H1 (cell line): ENCODE results near the gene RPTN. TPM values are rescaled to one million over a fixed set of nuclear protein-coding genes. Genes with fewer than 3 reads are reported as not detected.

Source experiments
- CTCF ChIA-PET: fragments of 300-600 bp; sonication (Branson Sonifier 250); formaldehyde crosslinking; loops from one replicate; lab custom pipeline; 2021; ENCODE audit not compliant: partially characterized antibody; lab: Charles Lee
- POLR2A ChIA-PET: fragments of 300-600 bp; sonication (Branson Sonifier 250); formaldehyde crosslinking; loops from one replicate; lab custom pipeline; 2021; ENCODE audit warnings: inconsistent platforms; ENCODE audit not compliant: partially characterized antibody; lab: Charles Lee
- DNase-seq, 2 experiments: peaks; one replicate each; pipeline versions ENCODE4 v3.0.0 to v3.0.0-alpha.2; 2010 to 2022; ENCODE audit warnings: low spot score in 2 of 2, low read depth in 1 of 2, mixed read lengths in 1 of 2
- FAIRE-seq: peaks from 2 replicates; lab custom pipeline; 2011; peaks lifted over from hg19 to GRCh38; lab: Jason Lieb, UNC
- H2AFZ ChIP-seq: 2 replicates; pipeline ENCODE4 v1.8.1; 2012; ENCODE audit warnings: low read length, inconsistent platforms
- H2AK5ac ChIP-seq: 2 replicates; pipeline ENCODE4 v1.6.1; 2013; ENCODE audit warnings: low read depth, low read length
- H2BK120ac ChIP-seq: replicated peaks from 2 replicates; pipeline ENCODE3; 2013; ENCODE audit warnings: low read depth, low read length, inconsistent platforms
- H2BK12ac ChIP-seq: 2 replicates; pipeline ENCODE4 v1.6.1; 2013; ENCODE audit warnings: low read depth, low read length
- H2BK15ac ChIP-seq: 2 replicates; pipeline ENCODE4 v1.6.1; 2013; ENCODE audit warnings: low read length
- H2BK20ac ChIP-seq: 2 replicates; pipeline ENCODE4 v1.6.1; 2013; ENCODE audit warnings: low read length
- H2BK5ac ChIP-seq: 2 replicates; pipeline ENCODE4 v1.6.1; 2013; ENCODE audit warnings: low read depth, low read length
- H3K14ac ChIP-seq: 2 replicates; pipeline ENCODE4 v1.6.1; 2013; ENCODE audit warnings: inconsistent platforms; ENCODE audit not compliant: insufficient read length
- H3K18ac ChIP-seq: 2 replicates; pipeline ENCODE4 v1.6.1; 2013; ENCODE audit warnings: low read length; ENCODE audit errors: extremely low read depth
- H3K23ac ChIP-seq: 2 replicates; pipeline ENCODE4 v1.6.1; 2013; ENCODE audit warnings: inconsistent platforms; ENCODE audit not compliant: insufficient read length
- H3K23me2 ChIP-seq: 2 replicates; pipeline ENCODE4 v1.6.1; 2013; ENCODE audit warnings: low read depth, low read length
- H3K27ac ChIP-seq: 2 replicates; pipeline ENCODE4 v1.6.1; 2011; ENCODE audit warnings: low read depth, low read length, inconsistent platforms
- H3K27me3 ChIP-seq, 4 experiments: replicated peaks in 1 of 4; 1 replicate in 1 of 4; 2 replicates in 3 of 4; pipeline versions ENCODE4 v1.6.1 to v1.8.1; 2011 to 2013; ENCODE audit warnings: low read length in 3 of 4, mild to moderate bottlenecking in 3 of 4, inconsistent platforms in 2 of 4, mixed read lengths in 2 of 4, moderate library complexity in 1 of 4; ENCODE audit not compliant: control insufficient read depth in 3 of 4, insufficient read depth in 3 of 4; ENCODE audit errors: extremely low read depth in 1 of 4
- H3K36me3 ChIP-seq, 4 experiments: 2 replicates each; pipeline versions ENCODE4 v1.6.1 to v1.8.1; 2011 to 2013; ENCODE audit warnings: mild to moderate bottlenecking in 4 of 4, low read length in 3 of 4, moderate library complexity in 2 of 4, control low read depth in 1 of 4, inconsistent platforms in 1 of 4; ENCODE audit not compliant: insufficient read depth in 4 of 4, control insufficient read depth in 2 of 4
- H3K4ac ChIP-seq: replicated peaks from 2 replicates; pipeline ENCODE3; 2013; ENCODE audit warnings: low read length, low read depth, mixed read lengths, inconsistent platforms; ENCODE audit not compliant: insufficient read length
- H3K4me1 ChIP-seq, 4 experiments: replicated peaks in 1 of 4; 1 replicate in 1 of 4; 2 replicates in 3 of 4; pipeline versions ENCODE4 v1.6.1 to v1.8.1; 2011 to 2013; ENCODE audit warnings: low read length in 3 of 4, inconsistent platforms in 2 of 4, mixed read lengths in 1 of 4; ENCODE audit not compliant: insufficient read depth in 4 of 4, control insufficient read depth in 3 of 4
- H3K4me2 ChIP-seq, 2 experiments: 2 replicates each; pipeline versions ENCODE4 v1.6.1 to v1.8.1; 2011 to 2013; ENCODE audit warnings: low read depth in 2 of 2, low read length in 2 of 2, control low read depth in 1 of 2, inconsistent platforms in 1 of 2, mild to moderate bottlenecking in 1 of 2; ENCODE audit not compliant: insufficient read depth in 1 of 2
- H3K4me3 ChIP-seq, 4 experiments: fragments of 200-600, 300-600 bp in 1 of 4; sonication (generic), shearing (Covaris generic), sonication (Bioruptor Twin) in 1 of 4; 2 replicates each; pipeline versions ENCODE4 v1.5.1 to v1.8.1; 2011 to 2016; ENCODE audit warnings: low read length in 4 of 4, low read depth in 3 of 4, control low read depth in 2 of 4, inconsistent platforms in 2 of 4, mild to moderate bottlenecking in 2 of 4, mixed read lengths in 1 of 4, moderate library complexity in 1 of 4; ENCODE audit not compliant: insufficient read depth in 2 of 4; ENCODE audit errors: extremely low read depth in 1 of 4
- H3K56ac ChIP-seq: replicated peaks from 2 replicates; pipeline ENCODE3; 2013; ENCODE audit warnings: low read depth, mild to moderate bottlenecking, mixed read lengths, low read length, inconsistent platforms; ENCODE audit not compliant: insufficient read length
- H3K79me1 ChIP-seq: 2 replicates; pipeline ENCODE4 v1.6.1; 2013; ENCODE audit warnings: low read depth, low read length, control low read depth
- H3K79me2 ChIP-seq, 2 experiments: 2 replicates each; pipeline versions ENCODE4 v1.6.1 to v1.8.1; 2012 to 2013; ENCODE audit warnings: low read length in 2 of 2, mild to moderate bottlenecking in 2 of 2, inconsistent platforms in 1 of 2; ENCODE audit not compliant: insufficient read depth in 2 of 2, control insufficient read depth in 1 of 2
- H3K9ac ChIP-seq, 4 experiments: replicated peaks in 1 of 4; 1 replicate in 1 of 4; 2 replicates in 3 of 4; pipeline versions ENCODE4 v1.6.1 to v1.8.1; 2011 to 2013; ENCODE audit warnings: low read depth in 3 of 4, low read length in 3 of 4, control low read depth in 2 of 4, mild to moderate bottlenecking in 2 of 4, moderate library complexity in 2 of 4, inconsistent platforms in 1 of 4; ENCODE audit errors: extremely low read depth in 1 of 4
- H3K9me3 ChIP-seq, 2 experiments: 2 replicates each; pipeline versions ENCODE4 v1.6.1 to v1.8.1; 2012 to 2013; ENCODE audit warnings: mild to moderate bottlenecking in 2 of 2, moderate library complexity in 2 of 2, control low read depth in 1 of 2, inconsistent platforms in 1 of 2, low read depth in 1 of 2, low read length in 1 of 2, mixed read lengths in 1 of 2; ENCODE audit not compliant: insufficient read depth in 2 of 2
- H4K20me1 ChIP-seq, 2 experiments: replicated peaks in 1 of 2; 2 replicates each; pipeline versions ENCODE3 to v1.8.1; 2011 to 2013; ENCODE audit warnings: inconsistent platforms in 2 of 2, low read length in 2 of 2, mild to moderate bottlenecking in 1 of 2; ENCODE audit not compliant: insufficient read depth in 2 of 2, control insufficient read depth in 1 of 2
- H4K5ac ChIP-seq: 2 replicates; pipeline ENCODE4 v1.6.1; 2013; ENCODE audit warnings: low read length, low read depth, mixed read lengths, inconsistent platforms; ENCODE audit not compliant: insufficient read length
- H4K8ac ChIP-seq: 2 replicates; pipeline ENCODE4 v1.8.0; 2013; ENCODE audit warnings: mild to moderate bottlenecking, moderate library complexity, low read length, inconsistent platforms; ENCODE audit not compliant: insufficient read depth; ENCODE audit errors: extremely low read depth
- H4K91ac ChIP-seq: replicated peaks from 2 replicates; pipeline ENCODE3; 2013; ENCODE audit warnings: low read length, mixed read lengths, inconsistent platforms; ENCODE audit not compliant: insufficient read length
- CBX5 ChIP-seq: fragments of 300-800, 300-1000 bp; sonication (generic); IDR thresholded peaks from 2 replicates; pipeline ENCODE4 v1.7.1; 2016; ENCODE audit warnings: antibody characterized with exemption, low read length, low read depth
- RAD21 ChIP-seq, 2 experiments: IDR thresholded peaks in 1 of 2; conservative IDR thresholded peaks in 1 of 2; 2 replicates each; pipeline ENCODE4 v1.6.1; 2011; ENCODE audit warnings: low read depth in 2 of 2, low read length in 2 of 2, improper control_type of control experiment in 1 of 2, inconsistent platforms in 1 of 2, mild to moderate bottlenecking in 1 of 2, moderate library complexity in 1 of 2
- WGBS, 2 experiments: shearing (Covaris generic) in 1 of 2; methylation state at CpG; one replicate each; pipeline versions ENCODE4 v1.1.6 to v1.1.7; 2013 to 2015; ENCODE audit warnings: low lambda C conversion rate in 2 of 2, mixed read lengths in 2 of 2, inconsistent platforms in 1 of 2, low coverage in 1 of 2, missing lambda C conversion rate in 1 of 2; ENCODE audit not compliant: insufficient replicate concordance in 2 of 2, insufficient coverage in 1 of 2, insufficient read length in 1 of 2; ENCODE audit errors: extremely low coverage in 1 of 2, missing lambda C conversion rate in 1 of 2; 5-methylcytosine and 5-hydroxymethylcytosine counted together
- polyA plus RNA-seq, 7 experiments: library from polyadenylated mRNA; depleted of rRNA in 3 of 7; stranded (reverse) in 5 of 7; unstranded in 2 of 7; fragments of >200 nt in 5 of 7; fragments of 200-250 nt in 2 of 7; gene quantifications; 1 replicate in 5 of 7; 2 replicates in 1 of 7; 4 replicates in 1 of 7; pipeline versions ENCODE4 v1.2.1 to v1.2.3, GENCODE V29; 2011 to 2013; ENCODE audit warnings: missing spikeins in 2 of 7, mixed read lengths in 2 of 7
- total RNA-seq: library from RNA; stranded (reverse); fragmentation: NEBNext Ultra II Directional; extraction: Animal tissue kit (Norgen Biotek cat#: 25700); gene quantifications from 2 replicates; pipeline ENCODE4 v1.2.1, GENCODE V29; 2021
- TF ChIP-seq, protein P1 (sequence below): IDR thresholded peaks from 2 replicates; pipeline ENCODE4 v1.6.1; 2012; ENCODE audit warnings: inconsistent platforms

The RPTN gene
- total and polyA plus RNA-seq, 2 of the 8 experiments (the other 6 are each of a cell fraction or from before 2014, with no cell fraction given), result not detected

DNA sequence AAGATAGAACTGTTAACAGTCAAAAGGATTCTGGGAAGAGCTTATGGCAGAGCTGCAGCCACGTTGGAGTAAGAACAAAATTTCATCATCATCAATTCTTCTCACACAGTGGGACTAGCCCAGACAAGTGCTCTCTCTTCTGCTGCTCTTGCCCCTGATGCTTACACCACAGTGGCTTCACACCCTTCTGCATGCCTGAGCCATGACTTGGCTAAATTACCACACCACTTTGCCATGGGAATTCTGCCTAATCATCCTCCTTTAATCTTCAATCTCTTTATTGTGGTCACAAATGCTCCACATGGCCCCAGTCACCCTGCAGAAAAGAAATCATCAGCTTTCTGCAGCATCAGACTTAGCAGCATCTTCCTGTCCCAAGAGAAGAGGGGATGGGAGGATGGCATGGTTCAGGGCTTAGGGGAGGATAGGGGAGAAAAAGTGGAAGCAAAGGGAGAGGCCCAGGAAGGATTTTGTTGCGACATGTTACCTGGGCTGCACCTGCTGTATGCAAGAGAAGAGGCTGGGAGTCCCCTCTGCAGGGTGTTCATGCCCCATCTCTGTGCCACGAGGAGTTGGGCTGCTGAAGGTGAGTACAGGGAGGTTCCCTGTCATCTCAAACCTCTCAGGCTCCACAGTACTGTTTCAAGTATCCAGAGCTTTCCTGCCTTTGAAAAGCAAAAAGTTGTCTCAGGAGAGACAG is 9.0 kb upstream of the RPTN start:
- H3K79me2 ChIP-seq, result no peaks in the 10 kb centered on the region
- no peak overlapping the region for H3K27ac ChIP-seq
- no peaks in the 10 kb centered on the region for H3K79me1 ChIP-seq
- H3K56ac ChIP-seq, result no peak overlapping the region
- H3K9me3 ChIP-seq, result peaks cover 68 to 89% of the 10 kb centered on the region in 2 experiments
- no peak overlapping the region for H3K18ac ChIP-seq
- WGBS, 2 experiments, result 33% methylated on average over 3 of the region's 3 CpGs; no CpG with 5 or more reads in 1 of the 2 experiments
- H2AFZ ChIP-seq, result no peak overlapping the region
- H3K4ac ChIP-seq, result no peak overlapping the region
- no peaks in the 10 kb centered on the region for H3K36me3 ChIP-seq
- H2BK12ac ChIP-seq, result no peak overlapping the region
- CTCF ChIA-PET, result interaction anchor here (1.0 kb wide), 2 partner anchors 115 to 302 kb away, joined by 3 read pairs; no protein-coding TSS in a partner anchor
- H3K9ac ChIP-seq, result no peak overlapping the region
- no peaks in the 10 kb centered on the region for H4K20me1 ChIP-seq
- DNase-seq (no peak), FAIRE-seq (no peak)
- no peak overlapping the region for H3K14ac ChIP-seq
- H2BK120ac ChIP-seq, result no peak overlapping the region
- no peak overlapping the region for H4K8ac ChIP-seq
- H4K91ac ChIP-seq, result no peak overlapping the region
- no peak overlapping the region for H3K23ac ChIP-seq
- TF ChIP-seq, protein P1, sequence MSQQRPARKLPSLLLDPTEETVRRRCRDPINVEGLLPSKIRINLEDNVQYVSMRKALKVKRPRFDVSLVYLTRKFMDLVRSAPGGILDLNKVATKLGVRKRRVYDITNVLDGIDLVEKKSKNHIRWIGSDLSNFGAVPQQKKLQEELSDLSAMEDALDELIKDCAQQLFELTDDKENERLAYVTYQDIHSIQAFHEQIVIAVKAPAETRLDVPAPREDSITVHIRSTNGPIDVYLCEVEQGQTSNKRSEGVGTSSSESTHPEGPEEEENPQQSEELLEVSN, result no peak
- TF ChIP-seq RAD21 (IDR thresholded peaks at IDR 0.05 in 1 of 2, conservative IDR thresholded peaks at IDR 0.05 in 1 of 2; ENCODE audit: low read depth in 2 of 2, low read length in 2 of 2), result no peak
- TF ChIP-seq CBX5, result no peak
- H3K4me3 ChIP-seq, result no peak overlapping the region
- no peak overlapping the region for H2BK15ac ChIP-seq
- no peaks in the 10 kb centered on the region for H3K4me1 ChIP-seq
- H2BK5ac ChIP-seq, result no peak overlapping the region
- POLR2A ChIA-PET, result no interaction called here
- no peak overlapping the region for H2AK5ac ChIP-seq
- H3K27me3 ChIP-seq, result no peaks in the 10 kb centered on the region
- no peak overlapping the region for H2BK20ac ChIP-seq
- H3K23me2 ChIP-seq, result no peaks in the 10 kb centered on the region
- no peak overlapping the region for H3K4me2 ChIP-seq
- H4K5ac ChIP-seq, result no peak overlapping the region
